ENCODE data around the gene BORCS8. TPM values are rescaled to one million over a fixed set of nuclear protein-coding genes. Genes with fewer than 3 reads are reported as not detected.

BORCS8 gene
- total RNA-seq, 2 experiments from 2014 or later: 16.4 to 17.8 TPM

DNA sequence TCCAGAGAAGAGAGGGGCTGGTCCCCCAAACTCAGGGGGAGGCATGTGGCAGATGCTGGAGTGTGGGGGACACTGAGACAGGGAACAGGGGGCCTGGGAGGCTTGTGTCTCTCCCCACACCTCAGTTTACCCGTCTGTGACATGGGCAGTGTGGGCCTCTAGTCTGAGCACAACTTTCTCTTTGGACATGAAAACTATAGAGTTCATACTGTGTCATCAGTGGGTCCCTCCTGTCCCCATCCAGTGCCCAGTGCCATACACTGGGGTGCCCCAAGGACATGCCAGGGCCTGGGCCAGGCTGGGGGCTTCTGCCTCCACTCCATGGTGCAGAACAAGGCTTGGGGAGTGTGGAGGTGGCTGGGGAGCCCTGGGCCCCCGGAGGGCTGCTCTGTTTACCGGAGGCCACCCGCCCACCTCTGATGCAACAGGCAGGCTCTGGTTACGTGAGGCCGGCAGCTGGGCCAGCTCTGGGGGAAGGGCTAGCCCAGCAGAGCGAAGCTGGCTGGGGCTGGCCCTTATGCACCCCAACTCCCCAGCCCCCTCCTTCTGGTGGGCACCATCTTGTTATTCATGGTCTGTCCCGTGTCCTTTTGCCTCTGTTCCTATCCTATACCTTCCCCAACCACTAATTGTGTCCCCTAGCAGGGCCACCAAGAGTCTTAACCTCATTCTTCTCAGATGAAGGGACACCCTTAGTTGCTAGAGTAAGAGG lies 20.0 kb downstream of the BORCS8 start:
- no peaks in the 10 kb centered on the region for H3K9me3 Mint-ChIP-seq
- no peaks in the 10 kb centered on the region for H3K36me3 Mint-ChIP-seq
- peaks cover 13% of the 10 kb centered on the region for H3K4me1 Mint-ChIP-seq (ENCODE audit: low read depth)
- intact Hi-C loops (cut with micrococcal nuclease): loop anchor here (5.0 kb wide), 1 partner anchor 55 kb away; no protein-coding TSS in a partner anchor
- DNase-seq: no peak
- CTCF ChIA-PET: interaction anchor here (0.6 kb wide), 1 partner anchor 19 kb away, joined by 3 read pairs; no protein-coding TSS in a partner anchor
- H3K27me3 Mint-ChIP-seq: no peaks in the 10 kb centered on the region
- POLR2A ChIA-PET: no interaction called here
- H3K4me3 Mint-ChIP-seq: no peak overlapping the region
- H3K27ac Mint-ChIP-seq: no peak overlapping the region

DNA sequence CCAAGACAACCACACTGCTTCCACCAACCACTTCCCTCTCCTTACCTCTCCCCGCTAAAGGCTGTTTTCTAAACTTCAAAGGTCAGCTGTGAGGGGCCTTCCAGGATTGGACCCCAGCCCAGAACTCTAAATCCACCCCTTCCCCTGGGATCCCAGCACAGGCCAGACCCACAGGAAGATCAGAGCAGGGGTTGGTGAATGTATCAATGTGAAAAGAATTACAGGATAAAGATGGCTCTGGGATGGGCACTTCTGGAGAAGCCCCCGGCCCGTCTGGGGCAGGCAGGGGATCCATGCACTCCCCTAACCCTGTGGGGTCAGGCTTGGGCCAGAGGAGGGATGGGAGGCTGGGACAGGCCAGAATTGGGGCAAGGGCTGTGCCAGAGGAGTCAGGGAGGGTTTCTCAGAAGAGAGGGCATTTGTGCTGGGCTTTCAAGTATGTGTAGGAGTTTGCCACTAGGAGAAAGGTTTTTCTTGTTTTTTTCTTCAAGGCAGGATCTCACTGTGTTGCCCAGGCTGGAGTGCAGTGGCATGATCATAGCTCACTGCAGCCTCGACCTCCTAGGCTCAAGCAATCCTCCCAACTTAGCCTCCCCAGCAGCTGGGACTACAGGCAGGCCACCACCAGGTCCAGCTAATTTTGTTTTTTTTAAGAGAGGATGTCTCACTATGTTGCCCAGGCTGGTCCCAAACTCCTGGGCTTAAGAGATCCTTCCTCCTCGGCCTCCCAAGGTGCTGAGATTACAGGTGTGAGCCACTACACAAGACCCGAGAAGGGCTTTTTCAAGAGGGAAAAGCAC lies 20.9 kb downstream of the BORCS8 start:
- Mint-ChIP-seq H3K9me3 (no peaks in the 10 kb centered on the region), H3K27me3 (no peaks in the 10 kb centered on the region), H3K4me3 (no peak overlapping the region), H3K27ac (no peak overlapping the region), H3K4me1 (ENCODE audit: low read depth) (peaks cover 13% of the 10 kb centered on the region), H3K36me3 (no peaks in the 10 kb centered on the region)
- CTCF ChIA-PET: no interaction called here
- POLR2A ChIA-PET: no interaction called here
- intact Hi-C loops (cut with micrococcal nuclease): loop anchor here (5.0 kb wide), 1 partner anchor 56 kb away; no protein-coding TSS in a partner anchor
- no peak for DNase-seq

GRCh38 chr19:19170053-19170872 lies 21.7 kb downstream of the BORCS8 start, which contains the start of gene MEF2B:
MEF2B (minus strand) TSS chr19:19170263; CDS start chr19:19150735, 19,528 bp downstream.
- DNase-seq: peak; percentile 83
- Mint-ChIP-seq H3K27me3 (no peaks in the 10 kb centered on the region), H3K36me3 (no peaks in the 10 kb centered on the region), H3K9me3 (no peaks in the 10 kb centered on the region), H3K4me1 (ENCODE audit: low read depth) (peaks cover 13% of the 10 kb centered on the region), H3K4me3 (peak within 1 kb of the TSS; percentile 1), H3K27ac (no peak within 1 kb of the TSS)
- POLR2A ChIA-PET: no interaction called here
- intact Hi-C loops (cut with micrococcal nuclease): loop anchor here (5.0 kb wide), 1 partner anchor 57 kb away; no protein-coding TSS in a partner anchor
- CTCF ChIA-PET: interaction anchor here (1.2 kb wide), 1 partner anchor 24 kb away, joined by 5 read pairs; no protein-coding TSS in a partner anchor

- CTCF ChIA-PET: interaction anchor here (1.2 kb wide), 1 partner anchor 23 kb away, joined by 5 read pairs; no protein-coding TSS in a partner anchor
- DNase-seq: no peak
- Mint-ChIP-seq H3K4me3 (no peak overlapping the region), H3K27me3 (no peaks in the 10 kb centered on the region), H3K4me1 (ENCODE audit: low read depth) (peaks cover 13% of the 10 kb centered on the region), H3K9me3 (no peaks in the 10 kb centered on the region), H3K27ac (no peak overlapping the region), H3K36me3 (no peaks in the 10 kb centered on the region)
- intact Hi-C loops (cut with micrococcal nuclease): loop anchor here (5.0 kb wide), 1 partner anchor 58 kb away; no protein-coding TSS in a partner anchor
- POLR2A ChIA-PET: no interaction called here
Observed at GRCh38 chr19:19169236-19170052, 22.5 kb downstream of the BORCS8 start.

DNA sequence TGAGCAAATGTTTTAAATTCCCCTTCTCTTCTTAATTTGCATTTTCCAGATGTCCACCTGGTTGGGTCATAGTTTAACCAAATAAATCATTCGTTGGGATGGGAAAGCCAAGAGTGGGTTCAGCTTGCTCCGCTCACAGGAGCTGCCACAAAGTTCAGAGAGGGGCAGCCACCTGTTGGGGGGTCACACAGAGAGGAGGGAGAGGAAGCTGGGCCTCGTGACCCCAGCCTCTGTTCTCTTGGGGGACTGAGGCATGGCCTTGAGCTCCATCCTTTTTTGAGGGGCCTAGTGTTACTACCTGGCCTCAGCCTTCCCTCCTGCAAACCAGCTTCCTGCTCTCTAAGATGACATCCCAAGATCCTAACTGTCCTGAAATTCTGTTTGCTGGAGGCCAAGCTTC lies 24.3 kb downstream of the BORCS8 start:
- H3K4me3 Mint-ChIP-seq: no peak overlapping the region
- H3K27me3 Mint-ChIP-seq: no peaks in the 10 kb centered on the region
- no peak for DNase-seq
- no peaks in the 10 kb centered on the region for H3K9me3 Mint-ChIP-seq
- intact Hi-C loops (cut with micrococcal nuclease): no loop called here
- H3K36me3 Mint-ChIP-seq: no peaks in the 10 kb centered on the region
- no peak overlapping the region for H3K27ac Mint-ChIP-seq
- ChIA-PET CTCF (interaction anchor here (0.5 to 1.7 kb wide), 2 partner anchors 18 to 364 kb away, joined by 4 read pairs; no protein-coding TSS in a partner anchor), POLR2A (no interaction called here)
- H3K4me1 Mint-ChIP-seq (ENCODE audit: low read depth): peaks cover 13% of the 10 kb centered on the region

GRCh38 chr19:19165396-19165795 lies 26.6 kb downstream of the BORCS8 start:
- ChIA-PET CTCF (no interaction called here), POLR2A (no interaction called here)
- H3K27ac Mint-ChIP-seq: no peak overlapping the region
- intact Hi-C loops (cut with micrococcal nuclease): no loop called here
- no peaks in the 10 kb centered on the region for H3K9me3 Mint-ChIP-seq
- H3K4me1 Mint-ChIP-seq (ENCODE audit: low read depth): peaks cover 8% of the 10 kb centered on the region
- H3K36me3 Mint-ChIP-seq: no peaks in the 10 kb centered on the region
- no peak for DNase-seq
- no peaks in the 10 kb centered on the region for H3K27me3 Mint-ChIP-seq
- H3K4me3 Mint-ChIP-seq: no peak overlapping the region

DNA sequence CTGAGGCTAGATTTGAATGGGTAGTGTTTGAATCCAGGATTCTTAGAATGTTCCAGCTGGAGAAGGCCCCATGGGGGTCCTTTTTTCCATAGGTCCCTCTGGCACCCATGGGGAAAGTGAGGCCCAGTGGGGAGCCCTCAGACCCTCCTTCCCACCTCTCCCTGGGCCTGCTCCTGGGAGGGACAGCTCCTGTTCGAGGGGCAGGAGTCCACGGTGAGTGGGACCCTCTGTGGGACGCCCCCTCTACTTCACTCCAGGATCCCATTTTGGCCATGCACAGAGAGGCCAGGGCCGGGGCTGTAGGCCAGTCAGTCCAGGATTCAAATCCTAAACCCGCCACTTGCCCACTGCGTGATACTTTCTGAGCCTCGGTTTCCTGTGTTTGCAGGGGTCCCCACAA lies 29.5 kb downstream of the BORCS8 start:
- POLR2A ChIA-PET: no interaction called here
- H3K4me3 Mint-ChIP-seq: no peak overlapping the region
- CTCF ChIA-PET: interaction anchor here (2.1 kb wide), 1 partner anchor 12 kb away, joined by 8 read pairs; no protein-coding TSS in a partner anchor
- DNase-seq: no peak
- H3K27me3 Mint-ChIP-seq: no peaks in the 10 kb centered on the region
- no peaks in the 10 kb centered on the region for H3K36me3 Mint-ChIP-seq
- intact Hi-C loops (cut with micrococcal nuclease): no loop called here
- no peaks in the 10 kb centered on the region for H3K9me3 Mint-ChIP-seq
- H3K4me1 Mint-ChIP-seq (ENCODE audit: low read depth): no peaks in the 10 kb centered on the region
- no peak overlapping the region for H3K27ac Mint-ChIP-seq

DNA sequence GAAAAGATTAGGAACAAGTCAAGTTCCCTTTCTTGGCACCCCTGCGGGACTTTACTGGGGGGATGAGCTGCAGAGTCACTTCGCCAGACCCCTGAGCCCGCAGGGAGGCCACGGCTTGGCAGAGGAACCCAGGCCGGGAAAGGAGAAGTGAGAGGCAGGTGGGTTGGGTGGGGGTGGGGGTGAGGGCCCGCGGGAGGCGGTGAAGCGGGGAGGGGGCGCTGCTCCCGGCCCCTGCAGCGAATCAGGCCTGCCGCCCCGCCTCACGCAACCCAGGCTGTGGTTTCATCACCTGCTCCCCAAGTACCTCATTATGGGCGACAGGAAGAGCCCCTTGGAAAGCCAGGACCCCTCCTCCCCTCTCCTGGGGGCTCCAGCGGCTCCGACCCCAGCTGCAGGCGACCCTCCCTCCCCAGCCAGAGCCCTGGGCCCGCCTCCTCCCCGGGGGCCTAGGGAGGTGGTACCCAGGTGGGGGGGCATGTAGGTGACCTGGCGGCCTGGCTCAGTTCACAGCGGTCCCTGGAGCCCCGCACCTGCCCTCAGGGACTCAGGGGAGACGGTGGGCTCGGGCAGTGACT lies 31.4 kb downstream of the BORCS8 start:
- H3K4me1 Mint-ChIP-seq (ENCODE audit: low read depth): no peaks in the 10 kb centered on the region
- intact Hi-C loops (cut with micrococcal nuclease): no loop called here
- H3K9me3 Mint-ChIP-seq: no peaks in the 10 kb centered on the region
- DNase-seq: no peak
- no peaks in the 10 kb centered on the region for H3K27me3 Mint-ChIP-seq
- ChIA-PET POLR2A (no interaction called here), CTCF (interaction anchor here (1.0 to 2.1 kb wide), 2 partner anchors 14 to 15 kb away, joined by 3 to 8 read pairs; no protein-coding TSS in a partner anchor)
- peaks cover 6% of the 10 kb centered on the region for H3K36me3 Mint-ChIP-seq
- no peak overlapping the region for H3K4me3 Mint-ChIP-seq
- no peak overlapping the region for H3K27ac Mint-ChIP-seq

DNA sequence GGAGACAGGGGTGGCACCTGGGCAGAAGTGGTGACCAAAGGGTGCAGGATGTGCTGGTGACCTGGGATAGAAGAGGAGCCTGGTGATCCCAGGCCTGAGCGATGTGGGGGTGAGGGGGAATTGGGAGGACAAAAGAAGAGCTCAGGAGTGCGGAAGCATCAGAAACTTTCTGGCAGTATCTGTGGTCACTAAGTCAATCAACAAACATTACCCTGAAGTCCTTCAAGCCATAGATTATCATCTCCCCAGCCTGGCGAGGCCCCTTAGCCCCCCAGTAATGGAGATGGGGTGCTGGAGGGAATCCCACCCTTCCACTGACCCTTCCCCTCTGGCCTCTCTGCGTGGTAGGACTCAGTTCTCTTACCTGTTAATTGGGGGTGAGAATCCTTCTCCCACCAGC lies 32.4 kb downstream of the BORCS8 start:
- Mint-ChIP-seq H3K27ac (no peak overlapping the region), H3K27me3 (no peaks in the 10 kb centered on the region), H3K36me3 (peaks cover 7% of the 10 kb centered on the region), H3K4me1 (ENCODE audit: low read depth) (no peaks in the 10 kb centered on the region), H3K4me3 (no peak overlapping the region), H3K9me3 (no peaks in the 10 kb centered on the region)
- CTCF ChIA-PET: interaction anchor here (1.8 kb wide), 1 partner anchor 14 kb away, joined by 4 read pairs; no protein-coding TSS in a partner anchor
- no peak for DNase-seq
- POLR2A ChIA-PET: no interaction called here
- intact Hi-C loops (cut with micrococcal nuclease): no loop called here

GRCh38 chr19:19157808-19158207 lies 34.1 kb downstream of the BORCS8 start:
- Mint-ChIP-seq H3K4me3 (no peak overlapping the region), H3K27me3 (no peaks in the 10 kb centered on the region), H3K36me3 (peaks cover 8% of the 10 kb centered on the region), H3K9me3 (no peaks in the 10 kb centered on the region), H3K27ac (no peak overlapping the region), H3K4me1 (ENCODE audit: low read depth) (no peaks in the 10 kb centered on the region)
- no peak for DNase-seq
- POLR2A ChIA-PET: interaction anchor here (0.6 kb wide), 1 partner anchor 322 kb away, joined by 3 read pairs; no protein-coding TSS in a partner anchor
- intact Hi-C loops (cut with micrococcal nuclease): no loop called here
- CTCF ChIA-PET: interaction anchor here (0.6 to 3.9 kb wide), 3 partner anchors 11 to 265 kb away, joined by 4 to 17 read pairs (median 15); no protein-coding TSS in a partner anchor
